CD4-positive, alpha-beta T cell treated with Interleukin-12 subunit alpha and Interleukin-12 subunit beta, for 1 hour (primary cell): ENCODE data around the gene SLC43A2.

Source experiments
- DNase-seq: peaks from one replicate; pipeline ENCODE4 v3.0.0-alpha.2; 2020

The SLC43A2 gene

DNA sequence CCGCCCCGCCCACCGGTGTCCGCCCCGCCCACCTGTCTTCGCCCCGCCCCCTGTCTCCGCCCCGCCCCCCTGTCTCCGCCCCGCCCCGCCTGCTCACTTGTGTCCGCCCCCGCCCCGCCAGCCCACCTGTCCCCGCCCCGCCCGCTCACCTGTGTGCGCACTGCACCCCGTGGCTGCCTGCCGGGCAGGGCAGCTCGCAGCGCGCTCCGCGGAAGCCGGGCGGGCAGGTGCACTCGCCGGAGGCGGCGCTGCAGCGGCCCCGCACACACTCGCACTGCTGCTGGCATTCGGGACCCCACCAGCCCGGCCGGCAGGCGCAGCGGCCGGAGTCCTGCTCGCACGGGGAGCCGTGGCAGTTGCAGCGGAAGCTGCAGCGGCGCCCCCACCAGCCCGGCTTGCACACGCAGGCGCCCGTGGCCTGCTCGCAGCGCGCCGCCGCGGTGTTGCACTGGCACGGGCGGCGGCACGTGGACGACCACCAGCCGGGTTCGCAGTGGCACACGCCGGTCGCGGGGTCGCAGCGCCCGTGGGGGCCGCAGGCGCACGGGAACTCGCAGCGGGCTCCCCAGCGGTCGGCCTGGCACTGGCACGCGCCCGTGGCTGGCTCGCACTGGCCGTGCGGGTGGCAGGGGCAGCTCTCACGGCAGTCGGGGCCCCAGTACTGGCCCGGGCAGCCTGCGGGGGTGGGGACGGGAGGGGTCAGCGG lies 14.8 kb upstream of the SLC43A2 start:
- peak; percentile 73 for DNase-seq

DNA sequence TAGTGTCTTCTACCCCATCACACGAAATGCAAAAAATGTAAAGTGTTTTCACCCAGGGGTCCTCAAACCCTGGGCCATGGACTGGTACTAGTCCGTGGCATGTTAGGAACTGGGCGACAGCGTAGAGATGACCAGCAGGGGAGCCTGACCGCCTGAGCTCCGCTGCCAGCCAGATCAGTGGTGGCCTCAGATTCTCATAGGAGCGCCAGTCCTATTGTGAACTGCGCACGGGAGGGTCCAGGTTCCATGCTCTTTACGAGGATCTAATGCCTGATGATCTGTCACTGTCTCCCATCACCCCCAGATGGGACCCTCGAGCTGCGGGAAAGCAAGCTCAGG lies 12.4 kb upstream of the SLC43A2 start:
- no peak for DNase-seq

DNA sequence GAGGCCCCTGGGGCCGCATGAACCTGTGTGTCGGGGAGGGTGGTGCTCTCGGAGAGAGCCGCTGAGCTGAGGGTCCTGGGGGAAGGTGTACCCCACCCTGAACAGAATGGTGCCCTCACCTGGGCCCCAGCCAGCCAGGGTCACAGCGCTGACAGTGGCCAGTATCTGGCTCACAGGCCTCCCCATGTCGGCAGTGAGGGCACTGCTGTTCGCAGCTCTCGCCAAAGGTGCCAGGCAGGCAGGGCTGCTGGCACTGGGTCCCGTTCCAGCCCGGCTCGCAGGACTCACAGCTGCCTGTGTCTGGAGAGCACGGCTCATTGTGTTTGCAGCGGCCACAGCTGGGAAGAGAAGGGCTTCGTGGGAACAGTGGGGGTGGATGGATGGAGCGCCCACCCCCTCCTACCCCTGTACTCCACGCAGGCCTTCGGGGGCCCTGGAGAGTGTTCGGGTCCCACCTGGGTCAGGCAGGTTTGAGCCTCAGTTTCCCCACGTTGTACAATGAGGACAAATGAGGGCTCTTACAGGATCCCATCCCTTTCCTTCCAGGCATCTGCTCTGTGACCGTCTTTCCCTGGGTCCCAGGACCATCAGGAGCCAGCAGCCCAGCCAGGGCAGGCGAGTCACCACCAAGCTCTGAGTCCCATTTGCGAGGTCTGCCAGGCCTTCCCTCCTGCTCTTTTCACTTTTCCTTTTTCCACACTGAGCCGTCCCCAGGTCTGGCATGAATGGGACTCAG lies 11.9 kb upstream of the SLC43A2 start:
- DNase-seq = no peak

DNA sequence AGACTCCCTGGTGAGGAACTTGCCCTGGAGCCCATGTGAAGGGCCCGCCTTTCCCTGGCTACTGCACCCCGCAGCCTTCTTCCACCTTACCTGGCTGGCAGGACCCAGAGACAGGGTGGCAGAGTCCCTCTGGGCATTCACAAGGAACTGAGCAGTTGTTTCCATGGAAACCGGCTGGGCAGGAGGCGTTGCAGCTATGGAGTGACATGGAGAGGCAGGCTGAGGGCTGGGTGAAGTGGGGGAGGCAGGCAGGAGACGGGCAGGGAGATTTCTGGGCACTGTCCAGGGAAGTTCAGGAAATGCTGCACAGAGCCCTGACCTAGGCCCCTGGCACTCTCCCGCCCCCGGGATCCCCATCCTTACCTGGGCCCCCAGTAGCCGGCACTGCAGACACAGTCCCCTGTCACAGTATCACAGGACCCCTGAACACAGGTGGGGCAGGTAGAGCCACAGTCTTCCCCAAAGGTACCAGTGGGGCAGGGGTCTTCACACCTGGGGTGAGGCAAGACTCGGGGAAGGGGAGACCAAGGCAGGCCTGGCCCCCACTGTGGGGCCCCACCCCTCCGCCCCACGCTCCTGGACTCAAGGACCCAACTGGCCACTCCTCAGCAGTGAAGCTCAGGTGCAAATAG lies 11.0 kb upstream of the SLC43A2 start:
- no peak for DNase-seq

DNA sequence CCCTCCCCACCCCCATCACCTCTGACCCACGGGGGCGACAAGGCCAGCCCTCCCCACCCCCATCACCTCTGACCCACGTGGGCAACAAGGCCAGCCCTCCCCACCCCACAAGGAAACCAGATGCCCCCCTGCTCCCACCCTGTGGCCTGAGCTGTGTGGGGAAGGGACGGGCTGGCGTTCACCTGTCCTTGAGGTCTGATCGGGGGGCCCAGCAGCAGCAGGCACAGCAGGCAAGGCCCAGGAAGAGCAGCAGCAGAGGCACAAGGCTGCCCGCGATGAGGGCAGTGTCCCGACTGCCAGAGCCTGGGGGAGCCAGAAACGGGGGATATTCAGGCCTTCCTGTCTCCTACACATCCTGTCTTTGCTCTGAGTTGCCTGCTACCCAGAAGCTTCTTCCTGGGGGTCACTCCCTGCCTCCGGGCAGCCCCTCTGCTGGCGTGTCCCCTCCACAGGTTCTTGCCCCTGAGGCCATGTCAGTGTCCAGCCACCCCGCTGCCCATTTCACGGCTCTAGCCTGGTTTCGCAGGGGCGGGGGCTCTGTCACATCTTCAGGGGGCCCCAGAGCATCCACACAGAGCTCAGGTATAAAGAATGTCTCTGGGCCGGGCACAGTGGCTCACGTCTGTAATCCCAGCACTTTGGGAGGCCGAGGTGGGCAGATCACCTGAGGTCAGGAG lies 10.1 kb upstream of the SLC43A2 start:
- no peak for DNase-seq

DNA sequence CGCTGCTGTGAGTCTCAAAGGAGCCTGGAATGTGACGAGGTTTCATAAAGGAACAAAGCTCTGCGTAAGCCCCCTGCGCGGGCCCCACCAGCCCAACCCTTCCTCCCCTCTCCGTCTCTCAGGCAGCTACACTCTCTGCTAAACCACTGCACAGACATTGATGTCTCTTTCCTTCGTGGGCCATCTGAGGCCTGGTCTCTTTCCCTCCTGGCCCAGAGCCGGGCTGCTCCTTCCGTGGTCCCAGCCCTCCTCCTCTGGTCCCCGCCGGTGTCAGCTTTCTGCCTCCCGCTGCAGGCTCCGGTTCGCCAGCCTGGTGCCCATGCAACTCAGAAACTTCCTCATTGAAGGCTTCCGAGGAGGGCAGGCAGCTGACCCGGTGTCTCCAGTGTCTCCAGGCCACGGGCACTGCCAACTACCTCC lies 9.5 kb upstream of the SLC43A2 start:
- DNase-seq = no peak

DNA sequence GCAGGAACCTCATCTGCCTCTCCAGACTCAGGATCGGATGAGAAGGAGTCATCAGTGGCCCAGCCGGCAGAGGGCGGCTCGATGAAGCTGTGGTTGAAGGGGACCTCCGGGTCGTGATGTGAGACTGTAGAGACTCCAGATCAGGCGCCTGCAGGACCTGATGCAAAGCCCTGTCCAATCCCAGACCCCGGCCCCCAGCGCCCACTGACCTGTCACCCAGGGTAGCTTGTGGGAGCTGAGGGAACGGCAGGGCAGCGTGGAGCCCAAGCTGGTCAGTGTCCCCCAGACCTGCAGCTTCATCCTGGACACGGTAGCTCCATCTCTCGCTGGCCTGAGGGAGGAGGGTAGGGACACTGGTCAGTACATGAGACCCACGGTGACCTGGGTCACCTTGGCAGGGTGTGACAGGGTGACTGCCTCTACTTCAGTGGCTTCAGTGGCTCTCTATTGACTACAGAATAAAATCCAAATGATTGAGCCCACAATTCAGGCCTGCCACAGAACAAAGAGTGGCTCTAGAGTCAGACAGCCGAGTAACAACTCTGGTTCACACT lies 8.2 kb upstream of the SLC43A2 start:
- DNase-seq = no peak

DNA sequence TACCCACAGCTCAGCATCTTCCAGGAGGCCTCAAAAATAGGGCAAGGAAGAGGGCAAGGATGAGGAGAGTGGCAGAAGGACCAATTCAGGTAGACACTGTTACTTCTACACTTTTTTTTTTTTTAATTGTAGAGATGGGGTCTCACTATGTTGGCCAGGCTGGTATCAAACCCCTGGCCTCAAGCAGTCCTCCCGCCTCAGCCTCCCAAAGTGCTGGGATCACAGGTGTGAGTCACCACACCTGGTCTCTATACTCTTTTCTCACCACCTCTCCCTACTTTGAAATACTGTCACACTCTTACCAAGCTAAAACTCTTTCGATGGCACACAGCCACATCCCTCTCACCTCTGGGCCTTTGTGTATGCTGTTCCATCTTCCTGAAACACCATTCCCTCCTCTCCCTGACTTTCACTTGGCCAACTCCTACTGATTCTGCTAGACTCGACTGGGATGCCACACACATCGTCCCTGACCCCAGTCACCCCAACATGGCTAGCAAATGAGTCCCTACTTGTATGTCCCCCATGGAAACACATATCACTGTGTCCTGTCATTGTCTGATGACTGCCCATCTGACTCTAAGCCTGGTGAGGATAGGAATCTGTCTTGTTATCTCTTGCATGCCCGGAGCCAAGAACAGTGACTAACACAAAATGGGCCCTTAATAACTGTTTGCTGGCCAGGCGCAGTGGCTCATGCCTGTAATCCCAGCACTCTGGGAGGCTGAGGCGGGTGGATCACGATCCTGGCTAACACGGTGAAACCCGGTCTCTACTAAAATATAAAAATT lies 7.2 kb upstream of the SLC43A2 start:
- no peak for DNase-seq

DNA sequence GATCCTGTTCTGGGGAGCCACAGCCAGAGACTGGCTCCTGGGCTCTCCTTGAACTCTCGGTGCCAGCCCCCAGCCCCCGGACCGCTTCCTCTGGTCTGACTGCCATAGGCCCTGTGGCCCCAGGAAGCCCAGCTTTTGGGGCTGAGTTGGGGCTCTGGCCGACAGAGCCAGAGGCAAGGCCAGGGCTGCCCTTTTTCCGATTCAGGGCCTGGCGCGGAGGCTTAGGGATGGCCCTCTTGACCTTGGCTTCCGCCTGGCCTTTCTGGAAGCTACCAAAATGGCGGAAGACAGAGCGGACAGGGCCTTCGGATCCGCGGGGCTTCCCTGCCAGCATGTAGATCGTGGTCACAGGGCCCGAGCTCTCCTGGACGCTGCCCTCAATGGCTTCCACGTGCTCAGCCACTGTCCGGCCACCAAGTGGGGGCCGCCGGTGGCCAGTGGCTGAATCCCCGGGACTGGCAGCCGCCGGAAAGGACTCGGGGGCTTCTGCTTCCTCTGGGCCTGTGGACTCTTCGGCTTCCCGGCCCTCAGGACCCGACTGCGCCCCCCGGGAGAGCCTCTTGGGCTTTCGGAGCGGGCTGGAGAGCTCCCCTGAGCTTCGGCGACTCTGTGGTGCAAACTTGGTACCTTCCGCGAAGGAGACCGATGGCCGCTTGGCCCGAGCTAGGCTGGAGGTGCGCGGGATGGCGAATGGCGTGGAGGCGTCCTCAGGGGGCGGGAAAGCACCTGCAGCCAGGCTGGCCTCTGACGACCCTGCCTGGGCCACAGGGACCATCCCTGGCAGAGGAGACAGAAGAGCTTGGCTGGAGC lies 6.4 kb upstream of the SLC43A2 start:
- no peak for DNase-seq

DNA sequence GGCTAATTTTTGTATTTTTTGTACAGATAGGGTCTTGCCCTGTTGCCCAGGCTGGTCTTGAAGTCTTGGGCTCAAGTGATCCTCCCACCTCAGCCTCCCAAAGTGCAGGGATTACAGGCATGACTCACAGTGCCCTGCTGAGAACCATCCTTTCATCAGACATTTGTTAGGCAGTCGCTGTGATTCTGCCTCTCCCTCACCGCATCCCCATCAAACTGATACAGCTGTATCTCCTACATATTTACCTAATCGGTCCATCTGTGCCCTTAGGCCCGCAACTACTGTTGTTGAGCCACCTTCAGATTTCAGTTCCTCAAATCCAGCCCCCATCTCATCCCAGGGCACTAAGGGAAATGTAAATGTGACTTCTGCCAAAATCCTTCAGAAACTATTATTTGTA lies 2.0 kb upstream of the SLC43A2 start:
- DNase-seq = no peak

DNA sequence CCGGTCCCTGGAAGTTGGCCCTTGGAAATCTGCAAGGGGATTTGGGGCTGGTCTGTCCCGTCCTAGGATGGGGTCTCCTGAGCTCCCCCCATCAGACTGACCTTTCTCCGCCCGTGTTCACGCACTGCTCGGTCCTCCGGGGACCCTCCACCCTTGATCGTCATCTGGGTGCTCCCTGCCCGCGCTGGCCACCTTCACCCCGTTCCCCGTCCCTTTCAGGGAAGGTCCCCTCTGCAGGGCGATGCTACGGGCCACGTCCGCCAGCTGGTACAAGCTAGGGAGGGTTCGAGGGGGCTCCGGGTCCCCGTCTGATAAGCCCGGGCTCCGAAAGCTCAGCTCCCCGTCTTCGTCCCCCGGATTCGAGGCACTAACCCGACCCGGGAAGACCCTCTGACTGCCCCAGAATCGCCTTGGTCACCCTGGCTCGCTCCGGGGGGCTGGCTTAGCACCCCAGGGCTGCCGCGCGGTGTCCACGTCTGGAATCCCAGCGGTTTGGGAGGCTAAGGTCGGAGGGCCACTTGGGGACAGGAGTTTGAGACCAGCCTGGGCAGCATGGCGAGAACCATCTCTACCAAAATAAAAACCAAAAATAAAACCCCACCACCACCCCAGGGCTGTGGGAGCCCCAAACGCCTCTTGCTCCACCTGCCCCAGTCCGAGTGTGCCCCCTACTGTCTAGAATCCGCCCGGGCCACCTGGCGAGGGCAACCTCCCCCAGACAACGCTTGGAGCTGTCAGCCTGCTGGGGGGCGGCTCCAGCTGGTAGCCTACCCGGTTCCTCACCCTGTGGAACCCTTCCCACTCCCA lies 1.1 kb upstream of the SLC43A2 start:
- DNase-seq = peak; percentile 77

DNA sequence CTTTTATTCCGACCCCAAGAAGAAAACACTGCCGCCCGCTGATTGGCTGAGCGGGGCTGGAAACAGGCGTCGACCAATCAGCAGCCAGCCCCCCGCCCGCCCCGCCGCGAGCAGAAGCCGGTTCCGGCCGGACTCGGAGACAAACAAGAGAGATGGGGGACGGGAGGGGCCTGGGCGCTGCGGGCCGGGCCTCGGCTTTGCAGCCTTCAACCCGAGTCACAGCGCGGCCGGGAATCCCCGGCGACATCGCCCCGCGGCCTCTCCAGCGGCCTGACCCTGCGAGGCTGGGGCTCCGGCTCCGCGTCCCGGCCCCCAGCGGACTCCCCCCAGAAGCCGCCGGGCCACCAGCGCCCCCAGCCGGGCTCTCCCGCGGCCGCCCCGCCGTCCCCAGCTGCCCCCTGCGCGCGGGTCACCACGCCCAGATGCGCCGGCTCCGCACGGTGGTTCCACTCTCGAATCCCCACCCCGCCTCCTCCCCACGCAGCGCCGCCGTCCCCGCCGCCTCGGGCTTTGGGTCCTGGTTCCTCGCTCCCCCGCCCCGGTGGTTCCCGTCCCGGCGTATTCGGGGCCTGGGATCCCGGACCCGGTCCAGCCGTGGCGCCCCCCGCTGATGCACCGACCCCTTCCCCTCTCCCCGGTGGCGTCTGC lies 346 bp upstream of the SLC43A2 start:
- peak; percentile 93 for DNase-seq

DNA sequence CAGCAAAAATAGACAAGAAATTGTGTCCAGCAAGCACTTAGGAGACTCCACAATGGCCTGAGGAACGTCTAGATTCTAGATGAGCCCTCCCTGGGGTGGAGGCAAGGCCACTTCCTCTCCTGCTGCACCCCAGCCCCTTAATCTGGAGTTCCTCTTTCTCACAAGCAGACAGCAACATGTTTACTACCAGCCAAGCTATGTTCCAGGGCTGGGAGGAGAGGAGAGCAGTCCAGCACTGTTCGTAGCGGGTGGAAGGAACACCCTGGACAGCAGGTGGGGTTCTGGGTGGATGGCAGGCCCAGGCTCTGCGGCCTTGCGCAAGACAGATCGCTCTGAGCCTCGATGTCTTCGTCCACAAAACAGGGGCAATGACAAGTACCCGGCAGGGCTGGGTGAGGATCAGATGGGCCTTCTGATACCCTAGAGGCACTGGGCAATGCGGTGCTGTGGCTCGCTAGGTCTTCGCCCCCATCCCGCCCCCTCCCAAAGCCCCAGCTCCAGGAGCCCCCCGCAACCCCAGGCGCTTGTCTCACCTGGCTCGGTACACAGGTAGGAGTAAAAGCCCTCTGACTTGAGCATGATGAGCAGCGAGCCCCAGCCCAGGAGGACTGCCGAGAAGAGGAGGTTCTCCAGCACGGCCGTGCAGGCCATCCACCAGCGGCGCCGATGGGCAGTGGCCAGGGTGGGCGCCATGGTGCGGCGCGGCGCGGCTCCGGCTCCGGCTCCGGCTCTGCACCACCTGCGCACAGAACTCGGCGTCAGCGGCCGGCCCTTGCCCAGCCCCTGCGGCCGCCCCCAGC lies 1.3 kb downstream of the SLC43A2 start:
- no peak for DNase-seq

DNA sequence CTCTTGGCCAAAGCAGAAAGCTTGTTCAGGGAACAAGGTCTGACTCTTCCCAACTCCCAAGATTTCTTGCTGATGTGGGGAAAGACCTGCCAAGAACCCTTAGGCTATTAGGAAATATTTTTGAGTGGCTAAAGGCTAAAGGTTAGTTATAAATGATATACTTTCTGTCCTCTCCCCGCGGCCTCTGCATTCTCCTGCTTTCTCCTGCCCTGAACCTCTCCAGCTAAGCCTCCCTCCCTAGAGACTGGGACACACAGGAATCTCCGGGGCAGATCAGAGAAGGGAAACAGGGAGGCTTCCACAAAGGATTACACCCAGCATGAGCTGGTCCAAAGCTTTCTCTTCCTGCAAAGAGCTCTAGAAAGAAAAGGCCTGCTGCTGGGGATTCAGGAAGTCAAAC lies 2.3 kb downstream of the SLC43A2 start:
- no peak for DNase-seq

DNA sequence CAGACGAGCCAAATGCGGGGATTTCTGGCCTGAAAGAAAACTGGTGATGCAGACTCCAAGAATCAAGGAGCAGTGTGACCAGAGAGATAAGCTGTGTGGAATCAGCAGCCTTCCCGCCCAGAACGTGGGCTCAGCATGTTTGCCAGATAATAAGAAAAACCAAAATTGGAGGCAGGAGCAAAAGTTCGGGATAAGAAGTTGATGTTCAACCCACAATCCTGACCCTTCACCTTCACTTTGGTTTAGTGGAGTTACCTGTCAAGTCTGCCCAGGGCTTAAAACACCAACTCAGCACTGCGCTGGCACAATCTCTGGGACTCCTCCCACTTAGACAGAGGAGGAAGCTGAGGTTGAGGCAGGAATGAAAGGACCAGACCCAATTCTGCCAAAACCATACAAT lies 3.1 kb downstream of the SLC43A2 start:
- no peak for DNase-seq

DNA sequence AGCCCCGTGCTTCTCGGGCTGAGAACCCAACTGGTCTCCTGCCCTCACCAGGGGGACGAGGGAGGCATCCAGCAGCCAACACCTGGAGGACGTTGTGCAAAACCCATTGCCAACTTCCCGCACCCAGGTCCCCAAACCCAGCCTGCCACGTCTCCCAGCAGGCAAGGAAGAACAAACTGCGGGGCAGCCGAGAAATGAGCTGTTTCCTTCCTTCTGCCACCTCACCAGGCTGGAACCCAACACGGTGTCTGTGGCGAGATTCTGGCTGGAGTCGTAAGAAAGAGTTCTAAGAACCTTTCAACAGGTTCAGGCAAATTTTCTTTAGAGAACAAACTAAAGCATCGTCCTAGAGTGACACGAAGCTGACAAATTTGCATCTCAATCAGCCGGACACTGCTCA lies 3.6 kb downstream of the SLC43A2 start:
- no peak for DNase-seq

DNA sequence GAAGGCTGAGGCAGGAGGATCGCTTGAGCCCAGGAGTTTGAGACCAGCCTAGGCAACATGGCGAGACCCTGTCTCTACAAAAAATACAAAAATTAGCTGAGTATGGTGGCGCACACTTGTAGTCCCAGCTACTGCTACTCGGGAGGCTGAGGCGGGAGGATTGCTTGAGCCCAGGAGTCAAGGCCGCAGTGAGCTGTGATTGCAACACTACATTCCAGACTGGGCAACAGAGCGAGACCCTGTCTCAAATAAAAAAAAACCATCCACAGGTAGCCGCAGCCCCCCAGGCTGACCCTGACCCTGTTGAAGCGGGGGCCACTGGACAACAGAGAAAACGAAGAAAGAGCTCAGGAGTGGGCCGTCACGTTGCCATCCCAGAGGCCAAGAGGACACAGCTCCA lies 4.0 kb downstream of the SLC43A2 start:
- no peak for DNase-seq

DNA sequence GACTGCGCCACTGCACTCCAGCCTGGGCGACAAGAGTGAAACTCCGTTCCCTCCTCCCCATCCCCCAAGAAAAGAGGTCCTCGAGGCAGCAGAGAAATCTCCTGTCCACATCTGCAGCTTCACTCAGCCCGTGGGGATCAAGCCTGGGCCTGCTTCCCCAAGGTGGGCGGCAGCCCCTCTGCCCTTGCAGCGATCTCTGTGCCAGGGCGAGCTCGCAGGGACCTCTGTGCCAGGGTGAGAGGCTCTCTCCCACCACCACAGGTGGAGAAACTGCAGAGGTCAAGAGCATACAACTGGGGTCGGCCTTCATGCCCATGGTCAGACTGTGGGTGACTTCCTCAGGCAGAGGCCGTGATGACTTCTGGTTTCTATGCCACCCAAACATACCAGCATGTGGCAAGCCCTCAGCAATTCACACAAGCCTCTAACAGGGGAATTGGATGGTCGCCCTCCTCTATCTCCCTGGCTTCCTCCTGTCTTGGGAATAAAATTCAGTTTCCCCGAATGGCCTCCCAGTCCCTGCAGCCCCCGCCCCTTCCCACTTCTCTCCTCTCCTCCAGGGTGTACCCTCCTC lies 5.5 kb downstream of the SLC43A2 start:
- no peak for DNase-seq
